Activated effector memory CD4-positive, alpha-beta T cell treated with anti-CD3 and anti-CD28 coated beads, Interleukin-2, amount 50 U/mL, for 16 hours (primary cell): ENCODE results near the gene LRRC23.
"Not testable (repeated sequence)": the region's sequence is repeated elsewhere in the genome, so short reads cannot be mapped to it uniquely, and the experiment has no call there.

Experiments used
- DNase-seq: peaks from one replicate; pipeline ENCODE4 v3.0.0-alpha.2; 2020

LRRC23 gene

GRCh38 chr12:6872073-6873048 lies 32.3 kb upstream of the LRRC23 start:
- peak; percentile 94 for DNase-seq

GRCh38 chr12:6873094-6874014 lies 31.3 kb upstream of the LRRC23 start, which contains the start of gene SPSB2:
Gene SPSB2 (minus strand): TSS chr12:6873303. CDS start chr12:6872901, 402 bp downstream.
- DNase-seq: peak; percentile 100

- not testable (repeated sequence) for DNase-seq
Measured at GRCh38 chr12:6874015-6874368, 30.6 kb upstream of the LRRC23 start.

GRCh38 chr12:6879824-6880223 lies 24.8 kb upstream of the LRRC23 start:
- DNase-seq: not testable (repeated sequence)

GRCh38 chr12:6883252-6883651 lies 21.4 kb upstream of the LRRC23 start:
- no peak for DNase-seq

GRCh38 chr12:6883683-6884082 lies 20.9 kb upstream of the LRRC23 start:
- no peak for DNase-seq

GRCh38 chr12:6884539-6884938 lies 20.1 kb upstream of the LRRC23 start:
- no peak for DNase-seq

- not testable (repeated sequence) for DNase-seq
Measured at GRCh38 chr12:6886206-6886999, 18.2 kb upstream of the LRRC23 start.

GRCh38 chr12:6887460-6887859 lies 17.2 kb upstream of the LRRC23 start:
- DNase-seq: no peak

- DNase-seq: no peak
Measured at GRCh38 chr12:6888360-6888759, 16.3 kb upstream of the LRRC23 start.

- DNase-seq: not testable (repeated sequence)
Measured at GRCh38 chr12:6888794-6889193, 15.8 kb upstream of the LRRC23 start.

GRCh38 chr12:6889775-6890573 lies 14.6 kb upstream of the LRRC23 start:
- not testable (repeated sequence) for DNase-seq

GRCh38 chr12:6890789-6891645 lies 13.6 kb upstream of the LRRC23 start:
- peak; percentile 100 for DNase-seq

GRCh38 chr12:6891646-6892001 lies 13.0 kb upstream of the LRRC23 start:
- no peak for DNase-seq

- not testable (repeated sequence) for DNase-seq
Measured at GRCh38 chr12:6892683-6893082, 11.9 kb upstream of the LRRC23 start.

GRCh38 chr12:6894321-6894720 lies 10.3 kb upstream of the LRRC23 start:
- no peak for DNase-seq

GRCh38 chr12:6896846-6897435 lies 7.7 kb upstream of the LRRC23 start:
- no peak for DNase-seq

- no peak for DNase-seq
Measured at GRCh38 chr12:6899427-6899826, 5.2 kb upstream of the LRRC23 start.

- no peak for DNase-seq
Measured at GRCh38 chr12:6899837-6900519, 4.6 kb upstream of the LRRC23 start.

- DNase-seq: no peak
Measured at GRCh38 chr12:6902448-6902847, 2.2 kb upstream of the LRRC23 start.
